Activated CD4-positive, CD25-positive, alpha-beta regulatory T cell treated with anti-CD3 and anti-CD28 coated beads, Interleukin-2, amount 50 U/mL, for 16 hours (primary cell): ENCODE results near the gene YEATS4.
"Not testable (repeated sequence)": the region's sequence is repeated elsewhere in the genome, so short reads cannot be mapped to it uniquely, and the experiment has no call there.

ENCODE experiments used
- DNase-seq: peaks from one replicate; pipeline ENCODE4 v3.0.0-alpha.2; 2020; ENCODE audit warnings: low read depth, low spot score

YEATS4 gene

GRCh38 chr12:69359531-69360347 lies at the start of gene YEATS4:
TSS of gene YEATS4 (plus strand) at chr12:69359743. CDS start at chr12:69359973, 230 bp downstream.
- DNase-seq, result peak; percentile 65

DNA sequence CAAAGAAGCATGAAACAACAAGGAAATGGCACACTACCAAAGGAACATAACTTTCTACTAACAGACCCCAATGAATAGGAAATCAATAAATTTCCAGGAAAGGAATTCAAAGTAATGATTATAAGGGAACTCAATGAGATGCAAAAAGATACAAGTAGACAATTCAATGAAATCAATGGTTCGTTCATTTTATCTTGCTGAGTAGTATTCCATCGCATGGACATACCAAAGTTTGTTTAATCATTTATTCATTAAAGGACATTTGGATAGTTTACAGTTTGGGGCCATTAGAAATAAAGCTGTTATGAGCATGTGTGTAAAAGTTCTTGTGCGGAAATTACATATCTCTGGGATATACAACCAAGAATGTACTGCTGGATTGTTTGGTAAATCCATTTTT lies 46.3 kb upstream of the YEATS4 start:
- DNase-seq, result no peak

DNA sequence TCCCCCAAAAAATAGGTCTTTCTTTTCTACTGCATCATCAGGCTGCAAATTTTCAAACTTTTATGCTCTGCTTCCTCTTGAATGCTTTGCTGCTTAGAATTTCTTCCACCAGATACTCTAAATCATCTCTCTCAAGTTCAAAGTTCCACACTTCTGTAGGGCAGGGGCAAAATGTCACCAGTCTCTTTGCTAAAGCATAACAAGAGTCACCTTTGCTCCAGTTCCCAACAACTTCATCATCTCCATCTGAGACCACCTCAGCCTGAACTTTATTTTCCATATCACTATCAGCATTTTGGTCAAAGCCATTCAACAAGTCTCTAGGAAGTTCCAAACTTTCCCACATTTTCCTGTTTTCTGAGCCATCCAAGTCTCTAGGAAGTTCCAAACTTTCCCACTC lies 42.8 kb upstream of the YEATS4 start:
- DNase-seq, result not testable (repeated sequence)

- not testable (repeated sequence) for DNase-seq
These were observed 42.3 kb upstream of the YEATS4 start for GRCh38 chr12:69317233-69317632.

DNA sequence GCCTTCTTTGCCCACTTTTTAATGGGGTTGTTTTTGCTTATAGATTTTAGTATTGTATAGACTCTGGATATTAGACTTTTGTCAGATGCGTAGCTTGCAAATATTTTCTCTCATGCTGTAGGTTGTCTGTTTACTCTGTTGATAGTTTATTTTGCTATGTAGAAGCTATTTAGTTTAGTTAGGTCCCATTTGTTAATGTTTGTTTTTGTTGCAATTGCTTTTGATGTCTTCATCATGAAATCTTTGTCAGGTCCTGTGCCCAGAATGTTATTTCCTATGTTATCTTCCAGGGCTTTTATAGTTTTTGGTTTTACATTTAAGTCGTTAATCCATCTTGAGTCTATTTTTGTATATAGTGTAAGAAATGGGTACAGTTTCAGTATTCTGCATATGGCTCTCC lies 41.3 kb upstream of the YEATS4 start:
- DNase-seq, result no peak

GRCh38 chr12:69321351-69321750 lies 38.2 kb upstream of the YEATS4 start:
- no peak for DNase-seq

DNA sequence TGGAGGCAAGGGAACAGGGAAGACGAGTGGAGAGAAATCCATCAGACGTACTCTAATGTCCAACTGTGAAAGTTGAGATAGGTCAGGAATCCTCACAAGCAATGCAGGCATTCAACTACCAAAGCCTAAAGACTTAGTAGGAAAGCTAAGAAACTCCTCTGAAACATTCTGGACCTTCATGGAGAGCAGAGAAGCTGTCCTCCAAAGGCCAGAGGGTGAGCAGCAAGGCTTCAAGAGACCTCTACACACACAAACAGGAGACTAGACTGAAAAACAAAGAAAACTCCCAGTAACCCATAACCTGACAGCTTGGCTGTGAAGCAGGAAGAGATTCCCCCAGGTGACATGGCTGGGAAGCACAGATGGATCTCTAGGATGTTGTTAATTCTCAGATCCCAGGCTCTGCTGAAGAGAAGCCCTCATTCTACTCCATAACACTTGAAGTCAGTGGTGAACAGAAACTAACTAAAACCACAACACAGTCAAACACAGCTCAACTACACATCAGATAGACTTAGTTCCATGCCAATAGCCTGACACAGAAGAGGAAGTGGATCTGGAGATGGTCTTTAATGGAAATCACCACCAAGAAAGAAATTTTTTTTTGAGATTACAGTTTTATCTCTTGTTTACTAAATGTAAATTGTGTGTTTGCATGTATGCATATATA lies 34.6 kb upstream of the YEATS4 start:
- no peak for DNase-seq

DNA sequence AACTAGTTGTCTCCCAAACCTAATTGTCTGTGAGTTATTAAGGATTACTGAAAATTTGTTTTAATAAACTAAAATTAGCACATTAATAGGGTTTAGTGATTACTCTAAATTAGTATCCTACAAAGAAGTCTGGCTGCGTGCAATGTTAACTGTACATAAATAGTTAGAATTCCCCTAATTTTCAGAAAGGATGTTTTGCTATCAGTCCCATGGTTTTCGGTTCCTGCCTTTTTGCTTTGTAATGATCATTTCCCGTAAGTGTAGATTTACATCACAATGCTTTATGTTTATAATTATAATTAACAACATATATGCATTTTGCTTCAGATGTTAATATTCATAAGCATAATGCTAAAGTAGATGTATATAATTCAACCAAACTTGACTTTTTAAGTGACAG lies 31.1 kb upstream of the YEATS4 start:
- no peak for DNase-seq

DNA sequence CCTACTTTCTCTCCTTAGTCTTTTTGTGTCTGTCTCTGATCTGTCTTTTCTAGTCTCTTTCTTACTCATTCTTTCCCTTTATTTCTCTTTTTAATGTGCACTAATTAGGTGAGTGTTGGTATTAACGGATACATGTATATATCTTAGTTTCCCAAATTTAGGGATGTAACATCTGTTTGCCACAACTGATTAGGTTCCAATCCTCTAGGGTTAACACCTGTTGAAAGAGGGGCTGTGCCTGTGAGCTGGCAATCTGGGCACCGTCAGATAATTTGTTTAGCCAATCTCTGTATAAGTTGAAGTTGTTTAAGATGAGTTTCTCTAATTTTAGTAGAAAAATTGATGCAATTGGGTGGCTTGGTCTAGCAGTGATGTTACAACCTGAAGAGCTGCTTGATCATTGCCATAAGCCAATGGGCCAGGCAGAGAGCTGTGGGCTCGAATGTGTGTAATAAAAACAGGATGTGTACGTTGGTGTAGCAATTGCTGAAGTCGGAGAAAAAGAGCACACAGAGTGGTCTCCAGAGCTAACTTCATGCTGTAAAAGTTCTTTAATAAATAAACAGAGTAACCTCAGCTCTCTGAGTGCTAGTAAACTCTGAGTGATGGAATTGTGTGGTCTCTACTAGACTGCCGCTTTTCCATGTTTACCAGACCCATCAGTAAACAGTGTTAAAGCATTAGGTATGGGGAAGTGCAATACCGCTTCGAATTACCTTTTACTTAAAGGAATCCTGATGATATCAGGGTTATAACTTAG lies 29.7 kb upstream of the YEATS4 start:
- no peak for DNase-seq

- DNase-seq, result peak; percentile 17
These were observed 28.8 kb upstream of the YEATS4 start for GRCh38 chr12:69330475-69331473.

- DNase-seq, result no peak
These were observed 28.0 kb upstream of the YEATS4 start for GRCh38 chr12:69331519-69331908.

DNA sequence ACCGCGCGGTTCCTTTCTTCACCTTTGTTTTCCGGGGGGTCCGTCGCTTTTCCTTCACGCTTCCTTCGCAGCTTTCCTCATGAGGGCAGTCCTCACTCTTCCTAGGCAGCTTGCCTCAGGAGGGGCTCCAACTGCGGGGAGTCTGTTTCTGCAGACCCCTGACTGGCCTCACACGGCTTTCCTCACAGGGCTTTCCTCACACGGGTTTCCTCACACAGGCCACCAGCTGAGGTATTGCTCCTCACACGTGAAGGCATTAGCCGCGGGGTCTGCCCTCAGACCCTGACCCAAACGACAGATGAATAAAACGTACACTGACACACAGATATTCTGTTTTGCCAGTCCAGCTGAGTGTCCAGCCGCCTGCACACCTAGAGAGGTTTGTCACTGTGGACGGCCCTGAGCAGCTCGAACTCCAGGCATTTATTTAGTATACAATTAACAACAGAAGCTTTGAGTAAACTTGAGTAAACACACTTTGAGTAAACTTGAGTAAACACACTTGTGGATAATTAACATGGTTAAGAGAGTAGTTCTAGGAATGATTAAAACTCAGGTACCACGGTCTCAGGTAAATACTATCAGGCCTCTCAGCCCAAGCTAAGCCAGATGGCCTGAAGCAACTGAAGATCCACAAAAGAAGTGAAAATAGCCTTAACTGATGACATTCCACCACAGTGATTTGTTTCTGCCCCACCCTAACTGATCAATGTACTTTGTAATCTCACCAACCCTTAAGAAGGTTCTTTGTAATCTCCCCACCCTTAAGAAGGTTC lies 27.4 kb upstream of the YEATS4 start:
- no peak for DNase-seq

GRCh38 chr12:69332815-69333358 lies 26.7 kb upstream of the YEATS4 start:
- no peak for DNase-seq

- DNase-seq, result no peak
These were observed 25.4 kb upstream of the YEATS4 start for GRCh38 chr12:69334158-69334557.

DNA sequence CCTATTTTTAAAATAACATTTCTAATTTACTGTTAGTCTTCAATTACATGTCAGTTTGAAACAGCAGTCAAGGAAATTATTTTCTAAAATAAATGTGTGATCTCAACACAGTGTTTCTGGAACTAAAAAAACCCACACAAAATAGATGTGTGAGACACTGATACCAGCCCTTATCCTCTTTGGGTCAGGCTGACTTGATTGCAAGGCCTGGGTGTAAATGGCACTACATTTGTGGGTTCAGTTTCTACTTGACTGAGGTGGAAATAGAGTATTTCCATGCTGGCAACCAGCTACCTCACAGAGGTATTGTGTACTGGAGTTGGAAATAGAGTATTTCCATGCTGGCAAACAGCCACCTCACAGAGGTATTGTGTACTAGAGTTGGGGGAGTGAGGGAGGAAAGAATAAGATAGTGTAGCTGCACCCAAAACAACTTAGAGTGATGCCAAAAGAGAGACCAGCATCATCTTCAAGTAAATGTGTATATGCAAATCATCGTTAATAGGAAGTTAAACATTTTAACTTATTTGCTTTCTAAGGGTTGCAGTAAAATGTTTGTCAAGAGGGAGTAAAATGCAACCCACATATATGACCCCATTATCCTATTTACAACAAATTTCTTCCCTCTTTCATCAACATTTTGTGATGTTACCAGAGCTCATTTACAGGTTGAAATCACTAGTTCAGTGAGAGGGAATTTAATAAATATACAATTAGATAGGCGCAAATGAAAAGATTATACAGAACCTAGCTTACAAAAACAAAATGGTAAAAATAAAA lies 22.0 kb upstream of the YEATS4 start:
- no peak for DNase-seq

- DNase-seq, result no peak
These were observed 21.3 kb upstream of the YEATS4 start for GRCh38 chr12:69338120-69338859.

DNA sequence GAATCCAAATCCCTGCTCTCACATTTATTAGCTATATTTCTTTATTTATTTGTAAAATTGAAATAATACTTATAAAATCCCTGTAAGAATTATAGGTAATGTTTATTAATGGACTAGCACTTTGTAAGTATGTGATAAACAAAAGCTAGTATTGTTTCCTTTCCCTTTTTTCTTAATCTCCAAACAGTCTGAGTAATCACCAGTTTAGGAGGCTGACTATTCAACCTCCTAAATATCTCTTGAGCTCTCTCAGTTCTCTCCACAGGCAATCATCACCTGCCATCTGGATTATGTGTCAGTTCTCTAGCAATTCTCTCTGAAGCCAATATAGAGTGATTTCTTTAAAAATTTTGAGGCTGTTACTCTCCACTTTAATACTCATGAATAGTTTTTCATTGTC lies 20.6 kb upstream of the YEATS4 start:
- DNase-seq, result no peak

- DNase-seq, result no peak
These were observed 19.5 kb upstream of the YEATS4 start for GRCh38 chr12:69339999-69340398.

- no peak for DNase-seq
These were observed 18.2 kb upstream of the YEATS4 start for GRCh38 chr12:69341328-69341727.
